ENCODE results near the gene SOD3.

The SOD3 gene

GRCh38 chr4:24764345-24764744, 31.0 kb upstream of the SOD3 start (continued):
- TF ChIP-seq ZNF792 (tag by site-specific recombination; IDR thresholded peaks at IDR 0.05) (no peak), ZNF660 (tag by site-specific recombination; IDR thresholded peaks at IDR 0.05) (no peak), ZNF398 (tag by site-specific recombination; IDR thresholded peaks at IDR 0.05) (no peak), KLF10 (tag by site-specific recombination; IDR thresholded peaks at IDR 0.05) (no peak), ZNF791 (tag by site-specific recombination; IDR thresholded peaks at IDR 0.05) (no peak)

- H3K9me3 ChIP-seq (ENCODE audit: control insufficient read depth, insufficient read depth, low read depth, low read length), result no peaks in the 10 kb centered on the region
- H3K4me3 ChIP-seq (ENCODE audit: low read depth, low read length), result no peak overlapping the region
- CTCF ChIA-PET, result no interaction called here
- POLR2A ChIA-PET, result no interaction called here
- no peaks in the 10 kb centered on the region for H3K4me1 ChIP-seq (ENCODE audit: control insufficient read depth, insufficient read depth, low read length)
- H3K27ac ChIP-seq (ENCODE audit: extremely low read depth, low read depth, low read length), result no peak overlapping the region
- H3K36me3 ChIP-seq (ENCODE audit: control insufficient read depth in 2 of 2, insufficient read depth in 1 of 2, low read length in 2 of 2), result no peaks in the 10 kb centered on the region
- TF ChIP-seq ZBTB20 (tag by site-specific recombination; IDR thresholded peaks at IDR 0.05), result no peak
- TF ChIP-seq ZEB2 (tag by site-specific recombination; IDR thresholded peaks at IDR 0.05), result no peak
- no peak for TF ChIP-seq HIC1 (tag by site-specific recombination; IDR thresholded peaks at IDR 0.05)
- TF ChIP-seq ZIC2 (tag by site-specific recombination; IDR thresholded peaks at IDR 0.05), result no peak
- TF ChIP-seq ZNF561 (tag by site-specific recombination; IDR thresholded peaks at IDR 0.05; ENCODE audit: borderline replicate concordance), result no peak
- TF ChIP-seq ZNF24 (tag by site-specific recombination; IDR thresholded peaks at IDR 0.05), result no peak
- no peak for TF ChIP-seq ZSCAN4 (tag by site-specific recombination; IDR thresholded peaks at IDR 0.05)
- TF ChIP-seq ZFP37 (tag by site-specific recombination; IDR thresholded peaks at IDR 0.05), result no peak
- no peak for TF ChIP-seq ZNF37A (tag by site-specific recombination; IDR thresholded peaks at IDR 0.05)
- TF ChIP-seq ZNF112 (tag by site-specific recombination; IDR thresholded peaks at IDR 0.05), result no peak
Observed at GRCh38 chr4:24765376-24765988, 29.9 kb upstream of the SOD3 start.

- Histone ChIP-seq H3K9me3 (ENCODE audit: control insufficient read depth, insufficient read depth, low read depth, low read length) (no peaks in the 10 kb centered on the region), H3K27ac (ENCODE audit: extremely low read depth, low read depth, low read length) (no peak overlapping the region), H3K4me1 (ENCODE audit: control insufficient read depth, insufficient read depth, low read length) (no peaks in the 10 kb centered on the region), H3K36me3 (ENCODE audit: control insufficient read depth in 2 of 2, insufficient read depth in 1 of 2, low read length in 2 of 2) (no peaks in the 10 kb centered on the region), H3K4me3 (ENCODE audit: low read depth, low read length) (no peak overlapping the region)
- TF ChIP-seq ZNF488 (tag by site-specific recombination; IDR thresholded peaks at IDR 0.05) (no peak), ZNF701 (tag by site-specific recombination; IDR thresholded peaks at IDR 0.05) (no peak)
- ChIA-PET POLR2A (no interaction called here), CTCF (no interaction called here)
Observed at GRCh38 chr4:24768006-24768405, 27.4 kb upstream of the SOD3 start.

All from HEK293 (cell line).